K562 (cell line): ENCODE measurements around the gene TSPAN1. TPM values are rescaled to one million over a fixed set of nuclear protein-coding genes. Genes with fewer than 3 reads are reported as not detected.

Source experiments
- ARID1B ChIP-seq: fragments of 450-650 bp; IDR thresholded peaks from 2 replicates; pipeline ENCODE4 v1.6.1; 2016; ENCODE audit warnings: antibody characterized with exemption, mild to moderate bottlenecking, inconsistent platforms
- ATF3 ChIP-seq, 2 experiments: fragments of 450-650 bp in 1 of 2; sonication (generic) in 1 of 2; formaldehyde crosslinking in 1 of 2; IDR thresholded peaks in 1 of 2; conservative IDR thresholded peaks in 1 of 2; 2 replicates each; pipeline versions ENCODE4 v1.6.1 to v1.8.1; 2016 to 2023; ENCODE audit warnings: mild to moderate bottlenecking in 2 of 2, moderate library complexity in 2 of 2, inconsistent platforms in 1 of 2, missing genetic modification reagents in 1 of 2
- COPS2 ChIP-seq: fragments of 450-650 bp; conservative IDR thresholded peaks from 2 replicates; pipeline ENCODE4 v1.6.1; 2016; ENCODE audit warnings: mild to moderate bottlenecking, moderate library complexity
- EGR1 ChIP-seq: fragments of 450-650 bp; conservative IDR thresholded peaks from 2 replicates; pipeline ENCODE4 v1.6.1; 2017; ENCODE audit warnings: mild to moderate bottlenecking
- HDAC2 ChIP-seq: fragments of 450-650 bp; IDR thresholded peaks from 2 replicates; pipeline ENCODE4 v1.6.1; 2016; ENCODE audit warnings: mild to moderate bottlenecking
- HNRNPL ChIP-seq: fragments of 200-400 bp; formaldehyde crosslinking; IDR thresholded peaks from 2 replicates; pipeline ENCODE4 v1.6.1; 2017; ENCODE audit warnings: low read depth, mild to moderate bottlenecking, low read length
- MCM3 ChIP-seq: fragments of 450-650 bp; IDR thresholded peaks from 2 replicates; pipeline ENCODE4 v1.6.1; 2016
- MTA2 ChIP-seq: fragments of 450-650 bp; IDR thresholded peaks from 2 replicates; pipeline ENCODE4 v1.6.1; 2016; ENCODE audit warnings: low read depth
- PHB ChIP-seq: fragments of 250-450 bp; sonication (Bioruptor Pico); IDR thresholded peaks from 2 replicates; pipeline ENCODE4 v1.5.0; 2021
- PHB2 ChIP-seq: fragments of 450-650 bp; IDR thresholded peaks from 2 replicates; pipeline ENCODE4 v1.6.1; 2017; ENCODE audit warnings: low read depth
- POLR2AphosphoS5 ChIP-seq: IDR thresholded peaks from 2 replicates; pipeline ENCODE4 v1.6.1; 2011; ENCODE audit warnings: mild to moderate bottlenecking, low read depth, low read length, moderate library complexity; ENCODE audit not compliant: control insufficient read depth, insufficient read depth
- RREB1 ChIP-seq: fragments of 250-450 bp; sonication (Bioruptor Pico); IDR thresholded peaks from 2 replicates; pipeline ENCODE4 v1.4.0; 2020
- SMARCE1 ChIP-seq: fragments of 450-650 bp; IDR thresholded peaks from 2 replicates; pipeline ENCODE4 v1.7.1; 2016; ENCODE audit warnings: mild to moderate bottlenecking
- SPI1 ChIP-seq: IDR thresholded peaks from 2 replicates; pipeline ENCODE4 v1.6.1; 2011; ENCODE audit warnings: low read depth, low read length, control low read depth, borderline replicate concordance
- ZBTB17 ChIP-seq: fragments of 450-650 bp; formaldehyde crosslinking; IDR thresholded peaks from 2 replicates; pipeline ENCODE4 v1.4.0; 2020; ENCODE audit warnings: mild to moderate bottlenecking
- ZFX ChIP-seq: sonication (generic); formaldehyde crosslinking; IDR thresholded peaks from 2 replicates; pipeline ENCODE4 v1.8.0; 2022; ENCODE audit warnings: mild to moderate bottlenecking, missing genetic modification reagents, moderate library complexity
- ZNF133 ChIP-seq: fragments of 250-450 bp; sonication (Bioruptor Pico); IDR thresholded peaks from 2 replicates; pipeline ENCODE4 v1.4.0; 2020; ENCODE audit warnings: mild to moderate bottlenecking
- ZNF165 ChIP-seq: fragments of 250-450 bp; sonication (Bioruptor Pico); IDR thresholded peaks from 2 replicates; pipeline ENCODE4 v1.4.0; 2020; ENCODE audit warnings: borderline replicate concordance
- ZNF175 ChIP-seq: fragments of 200-800 bp; sonication (Bioruptor generic); IDR thresholded peaks from 2 replicates; pipeline ENCODE4 v1.6.1; 2016; ENCODE audit warnings: low read depth, mild to moderate bottlenecking, missing genetic modification characterization, missing compliant biosample characterization
- ZNF41 ChIP-seq: fragments of 250-450 bp; sonication (Bioruptor Pico); conservative IDR thresholded peaks from 2 replicates; pipeline ENCODE4 v1.4.0; 2020; ENCODE audit warnings: mild to moderate bottlenecking
- ZNF444 ChIP-seq: fragments of 250-450 bp; sonication (Bioruptor Pico); IDR thresholded peaks from 2 replicates; pipeline ENCODE4 v1.4.0; 2020; ENCODE audit warnings: mild to moderate bottlenecking, moderate library complexity
- ZNF583 ChIP-seq: fragments of 250-450 bp; sonication (Bioruptor Pico); IDR thresholded peaks from 2 replicates; pipeline ENCODE4 v1.4.0; 2020
- ZNF584 ChIP-seq: fragments of 200-800 bp; sonication (Bioruptor generic); IDR thresholded peaks from 2 replicates; pipeline ENCODE4 v1.6.1; 2016; ENCODE audit warnings: low read depth, mild to moderate bottlenecking, missing genetic modification characterization, missing compliant biosample characterization
- ZNF766 ChIP-seq: fragments of 200-800 bp; sonication (Bioruptor generic); conservative IDR thresholded peaks from 2 replicates; pipeline ENCODE4 v1.6.1; 2016; ENCODE audit warnings: missing genetic modification characterization, missing compliant biosample characterization
- polyA plus RNA-seq, 8 experiments: library from polyadenylated mRNA; depleted of rRNA in 4 of 8; stranded (reverse) in 5 of 8; unstranded in 3 of 8; fragments of >200 nt; fragmentation: Nextera tagmentation in 2 of 8; fragmentation: Illumina TruSeq in 1 of 8; extraction: Ambion mirVana in 2 of 8; extraction: Trizol in 1 of 8; gene quantifications; 2 replicates each; pipeline versions ENCODE4 v1.2.1 to v1.2.3, GENCODE V29; 2011 to 2014; ENCODE audit warnings: inconsistent platforms in 1 of 8, missing spikeins in 1 of 8
- total RNA-seq, 7 experiments: library from RNA; depleted of rRNA in 6 of 7; stranded (reverse); fragments of >200 nt in 6 of 7; fragmentation: Illumina TruSeq in 2 of 7; extraction: Trizol in 2 of 7; gene quantifications; 2 replicates each; pipeline versions ENCODE4 v1.2.1 to v1.2.3, GENCODE V29; 2011 to 2021; ENCODE audit warnings: low replicate concordance in 1 of 7

TSPAN1 gene
- total and polyA plus RNA-seq, 9 of the 15 experiments (the other 6 are each of a cell fraction or from before 2014, with no cell fraction given): 0.58 TPM; not detected in 8

GRCh38 chr1:46179138-46180081 lies 4.5 kb downstream of the TSPAN1 start (continued):
- no peak for TF ChIP-seq ZNF444
- no peak for TF ChIP-seq EGR1
- TF ChIP-seq ZNF766 (CRISPR knock-in tag): no peak
- no peak for TF ChIP-seq ZNF41 (CRISPR knock-in tag)
- TF ChIP-seq POLR2AphosphoS5: no peak
- no peak for TF ChIP-seq PHB (CRISPR knock-in tag)
- TF ChIP-seq ZNF133 (CRISPR knock-in tag): no peak
- TF ChIP-seq ZNF175 (CRISPR knock-in tag): no peak
- no peak for TF ChIP-seq COPS2
- peak; percentile 41 for TF ChIP-seq MTA2
- TF ChIP-seq MCM3: peak; percentile 84
- TF ChIP-seq PHB2: peak; percentile 80
- TF ChIP-seq ATF3 (IDR thresholded peaks at IDR 0.05): no peak
- TF ChIP-seq ATF3 (CRISPR knock-in tag; conservative IDR thresholded peaks at IDR 0.05): no peak
- TF ChIP-seq ARID1B: peak; percentile 65
- no peak for TF ChIP-seq SMARCE1
- no peak for TF ChIP-seq ZNF584 (CRISPR knock-in tag)
- no peak for TF ChIP-seq ZNF165
- no peak for TF ChIP-seq HNRNPL
- TF ChIP-seq ZNF583 (CRISPR knock-in tag): no peak
- peak; percentile 76 for TF ChIP-seq HDAC2
- TF ChIP-seq SPI1: no peak
- TF ChIP-seq ZBTB17: no peak
- no peak for TF ChIP-seq ZFX
- TF ChIP-seq RREB1: peak; percentile 64; the same call in 1 of the 2 replicates
